HepG2 (cell line): ENCODE data around the gene GTF2I. TPM values are rescaled to one million over a fixed set of nuclear protein-coding genes. Genes with fewer than 3 reads are reported as not detected.

ENCODE experiments used
- BRCA1 ChIP-seq: sonication (generic); formaldehyde crosslinking; IDR thresholded peaks from 2 replicates; pipeline ENCODE4 v1.4.0; 2020; ENCODE audit warnings: missing genetic modification reagents
- GABPB1 ChIP-seq: IDR thresholded peaks from 2 replicates; pipeline ENCODE4 v1.6.1; 2016; ENCODE audit warnings: mild to moderate bottlenecking, missing genetic modification reagents, moderate library complexity, missing compliant biosample characterization
- HNRNPLL ChIP-seq: fragments of 200-400 bp; formaldehyde crosslinking; IDR thresholded peaks from 2 replicates; pipeline ENCODE4 v1.6.1; 2017; ENCODE audit warnings: mild to moderate bottlenecking, low read depth, low read length; ENCODE audit not compliant: poor library complexity, severe bottlenecking
- JUNB ChIP-seq: sonication (generic); formaldehyde crosslinking; IDR thresholded peaks from 2 replicates; pipeline ENCODE4 v1.8.0; 2022; ENCODE audit warnings: missing genetic modification reagents, mild to moderate bottlenecking, borderline replicate concordance
- KAT8 ChIP-seq: IDR thresholded peaks from 2 replicates; pipeline ENCODE4 v1.6.1; 2016; ENCODE audit warnings: missing genetic modification reagents, missing compliant biosample characterization
- MIXL1 ChIP-seq: IDR thresholded peaks from 2 replicates; pipeline ENCODE4 v1.6.1; 2016
- REL ChIP-seq: sonication (generic); formaldehyde crosslinking; conservative IDR thresholded peaks from 2 replicates; pipeline ENCODE4 v1.8.0; 2022; ENCODE audit warnings: mild to moderate bottlenecking, missing genetic modification reagents, moderate library complexity
- SAP130 ChIP-seq: IDR thresholded peaks from 2 replicates; pipeline ENCODE4 v1.6.1; 2016; ENCODE audit warnings: low read depth
- SIN3B ChIP-seq: fragments of 150-350 bp; IDR thresholded peaks from 2 replicates; pipeline ENCODE4 v1.6.1; 2014; ENCODE audit warnings: low read length
- SIX1 ChIP-seq: sonication (generic); formaldehyde crosslinking; IDR thresholded peaks from 2 replicates; pipeline ENCODE4 v1.4.0; 2020; ENCODE audit warnings: missing genetic modification reagents, borderline replicate concordance
- SOX13 ChIP-seq, 3 experiments: fragments of 450-650 bp in 1 of 3; sonication (generic) in 1 of 3; formaldehyde crosslinking in 1 of 3; IDR thresholded peaks in 2 of 3; conservative IDR thresholded peaks in 1 of 3; 2 replicates each; pipeline versions ENCODE4 v1.5.0 to v1.6.1; 2016 to 2020; ENCODE audit warnings: antibody characterized with exemption in 1 of 3, mild to moderate bottlenecking in 1 of 3, missing compliant biosample characterization in 1 of 3, missing genetic modification reagents in 1 of 3, moderate library complexity in 1 of 3
- SRY ChIP-seq: sonication (generic); formaldehyde crosslinking; IDR thresholded peaks from 2 replicates; pipeline ENCODE4 v1.8.0; 2022; ENCODE audit warnings: mild to moderate bottlenecking, missing genetic modification reagents
- ZBTB42 ChIP-seq: sonication (generic); formaldehyde crosslinking; IDR thresholded peaks from 2 replicates; pipeline ENCODE4 v1.5.0; 2020; ENCODE audit warnings: mild to moderate bottlenecking, missing genetic modification reagents
- ZFX ChIP-seq: sonication (generic); formaldehyde crosslinking; IDR thresholded peaks from 2 replicates; pipeline ENCODE4 v1.4.0; 2020; ENCODE audit warnings: mild to moderate bottlenecking, low read depth, missing genetic modification reagents, moderate library complexity
- ZKSCAN5 ChIP-seq: sonication (generic); formaldehyde crosslinking; IDR thresholded peaks from 2 replicates; pipeline ENCODE4 v1.5.1; 2020; ENCODE audit warnings: mild to moderate bottlenecking, missing genetic modification reagents
- ZNF33B ChIP-seq: sonication (generic); formaldehyde crosslinking; IDR thresholded peaks from 2 replicates; pipeline ENCODE4 v1.5.1; 2020; ENCODE audit warnings: mild to moderate bottlenecking, missing genetic modification reagents
- ZNF343 ChIP-seq: sonication (generic); formaldehyde crosslinking; IDR thresholded peaks from 2 replicates; pipeline ENCODE4 v1.4.0; 2020; ENCODE audit warnings: mild to moderate bottlenecking, missing genetic modification reagents
- ZNF441 ChIP-seq: sonication (generic); formaldehyde crosslinking; IDR thresholded peaks from 2 replicates; pipeline ENCODE4 v1.7.0; 2021; ENCODE audit warnings: missing genetic modification reagents, borderline replicate concordance
- ZNF629 ChIP-seq: sonication (generic); formaldehyde crosslinking; conservative IDR thresholded peaks from 2 replicates; pipeline ENCODE4 v1.5.0; 2020; ENCODE audit warnings: missing genetic modification reagents
- polyA plus RNA-seq, 8 experiments: library from polyadenylated mRNA; depleted of rRNA in 3 of 8; stranded (reverse) in 7 of 8; unstranded in 1 of 8; fragments of >200 nt; fragmentation: Illumina TruSeq in 4 of 8; extraction: Trizol in 4 of 8; gene quantifications; 2 replicates each; pipeline versions ENCODE4 v1.2.1 to v1.2.3, GENCODE V29; 2011 to 2016; ENCODE audit warnings: low read depth in 4 of 8, missing spikeins in 1 of 8, mixed read lengths in 1 of 8; ENCODE audit not compliant: insufficient read depth in 1 of 8
- total RNA-seq, 5 experiments: library from RNA; depleted of rRNA; stranded (reverse); fragments of >200 nt; fragmentation: Illumina TruSeq; extraction: Trizol; gene quantifications; 2 replicates each; pipeline ENCODE4 v1.2.3, GENCODE V29; 2016; ENCODE audit warnings: low read depth in 1 of 5
- TF ChIP-seq, protein P1 (sequence below): sonication (generic); formaldehyde crosslinking; IDR thresholded peaks from 2 replicates; pipeline ENCODE4 v1.8.0; 2022; ENCODE audit warnings: low read depth, missing genetic modification reagents
- TF ChIP-seq, protein P2 (sequence below): sonication (generic); formaldehyde crosslinking; IDR thresholded peaks from 2 replicates; pipeline ENCODE4 v1.5.0; 2020; ENCODE audit warnings: mild to moderate bottlenecking, low read depth, missing genetic modification reagents, borderline replicate concordance
- TF ChIP-seq, protein P3 (sequence below): sonication (generic); formaldehyde crosslinking; IDR thresholded peaks from 2 replicates; pipeline ENCODE4 v1.4.0; 2020; ENCODE audit warnings: mild to moderate bottlenecking, low read depth, missing genetic modification reagents
- TF ChIP-seq, protein P4 (sequence below): sonication (generic); formaldehyde crosslinking; IDR thresholded peaks from 2 replicates; pipeline ENCODE4 v1.9.0; 2022; ENCODE audit warnings: low read depth, missing genetic modification reagents
- TF ChIP-seq, protein P5 (sequence below): sonication (generic); formaldehyde crosslinking; IDR thresholded peaks from 2 replicates; pipeline ENCODE4 v1.5.0; 2020; ENCODE audit warnings: missing genetic modification reagents

The GTF2I gene
- total and polyA plus RNA-seq, 2 of the 13 experiments (the other 11 are each of a cell fraction or from before 2014, with no cell fraction given), result 74.6 to 125 TPM

DNA sequence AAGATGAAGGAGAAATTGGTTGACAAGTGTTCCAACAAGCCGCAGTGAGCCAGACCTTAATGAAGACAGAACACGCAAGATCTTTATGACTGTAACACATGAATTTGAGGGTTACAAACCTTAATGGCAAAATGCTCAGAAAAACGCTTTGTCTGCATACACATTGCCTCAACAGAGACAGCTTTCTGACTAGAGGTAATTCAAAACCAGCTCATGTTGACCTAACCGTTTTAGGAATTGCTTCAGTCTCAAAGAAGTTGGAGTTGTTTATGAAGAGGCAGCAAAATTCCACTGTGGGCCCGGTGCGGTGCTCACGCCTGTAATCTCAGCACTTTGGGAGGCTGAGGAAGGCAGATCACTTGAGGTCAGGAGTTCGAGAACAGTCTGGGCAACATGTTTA, 2.2 kb upstream of the GTF2I start (continued):
- TF ChIP-seq SAP130 (no peak), REL (no peak), SRY (CRISPR knock-in tag) (no peak), SOX13 (IDR thresholded peaks at IDR 0.05) (no peak), SOX13 (CRISPR knock-in tag; conservative IDR thresholded peaks at IDR 0.05 in 1 of 2, IDR thresholded peaks at IDR 0.05 in 1 of 2) (peak in 1 of 2 experiments; percentile 29; a peak in 1 of 4 replicates), ZNF343 (CRISPR knock-in tag) (0 out of 2 replicates have a peak, but pooled peaks have one; percentile 80), ZKSCAN5 (CRISPR knock-in tag) (no peak), GABPB1 (CRISPR knock-in tag) (no peak), MIXL1 (CRISPR knock-in tag) (no peak), KAT8 (CRISPR knock-in tag) (no peak), SIX1 (CRISPR knock-in tag) (peak; percentile 84; the same call in 1 of the 2 replicates), ZBTB42 (CRISPR knock-in tag) (no peak), ZFX (CRISPR knock-in tag) (0 out of 2 replicates have a peak, but pooled peaks have one; percentile 31), HNRNPLL (no peak), ZNF441 (no peak), BRCA1 (CRISPR knock-in tag) (no peak), JUNB (CRISPR knock-in tag) (no peak), ZNF629 (CRISPR knock-in tag) (no peak), ZNF33B (no peak), SIN3B (no peak)
- TF ChIP-seq, protein P1, sequence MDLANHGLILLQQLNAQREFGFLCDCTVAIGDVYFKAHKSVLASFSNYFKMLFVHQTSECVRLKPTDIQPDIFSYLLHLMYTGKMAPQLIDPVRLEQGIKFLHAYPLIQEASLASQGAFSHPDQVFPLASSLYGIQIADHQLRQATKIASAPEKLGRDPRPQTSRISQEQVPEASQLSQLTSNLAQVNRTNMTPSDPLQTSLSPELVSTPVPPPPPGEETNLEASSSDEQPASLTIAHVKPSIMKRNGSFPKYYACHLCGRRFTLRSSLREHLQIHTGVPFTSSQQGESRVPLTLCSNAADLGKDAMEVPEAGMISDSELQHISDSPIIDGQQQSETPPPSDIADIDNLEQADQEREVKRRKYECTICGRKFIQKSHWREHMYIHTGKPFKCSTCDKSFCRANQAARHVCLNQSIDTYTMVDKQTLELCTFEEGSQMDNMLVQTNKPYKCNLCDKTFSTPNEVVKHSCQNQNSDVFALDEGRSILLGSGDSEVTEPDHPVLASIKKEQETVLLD (CRISPR knock-in tag), result no peak
- TF ChIP-seq, protein P2, sequence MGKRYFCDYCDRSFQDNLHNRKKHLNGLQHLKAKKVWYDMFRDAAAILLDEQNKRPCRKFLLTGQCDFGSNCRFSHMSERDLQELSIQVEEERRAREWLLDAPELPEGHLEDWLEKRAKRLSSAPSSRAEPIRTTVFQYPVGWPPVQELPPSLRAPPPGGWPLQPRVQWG (CRISPR knock-in tag), result no peak
- TF ChIP-seq, protein P3, sequence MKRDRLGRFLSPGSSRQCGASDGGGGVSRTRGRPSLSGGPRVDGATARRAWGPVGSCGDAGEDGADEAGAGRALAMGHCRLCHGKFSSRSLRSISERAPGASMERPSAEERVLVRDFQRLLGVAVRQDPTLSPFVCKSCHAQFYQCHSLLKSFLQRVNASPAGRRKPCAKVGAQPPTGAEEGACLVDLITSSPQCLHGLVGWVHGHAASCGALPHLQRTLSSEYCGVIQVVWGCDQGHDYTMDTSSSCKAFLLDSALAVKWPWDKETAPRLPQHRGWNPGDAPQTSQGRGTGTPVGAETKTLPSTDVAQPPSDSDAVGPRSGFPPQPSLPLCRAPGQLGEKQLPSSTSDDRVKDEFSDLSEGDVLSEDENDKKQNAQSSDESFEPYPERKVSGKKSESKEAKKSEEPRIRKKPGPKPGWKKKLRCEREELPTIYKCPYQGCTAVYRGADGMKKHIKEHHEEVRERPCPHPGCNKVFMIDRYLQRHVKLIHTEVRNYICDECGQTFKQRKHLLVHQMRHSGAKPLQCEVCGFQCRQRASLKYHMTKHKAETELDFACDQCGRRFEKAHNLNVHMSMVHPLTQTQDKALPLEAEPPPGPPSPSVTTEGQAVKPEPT, result no peak
- TF ChIP-seq, protein P4, sequence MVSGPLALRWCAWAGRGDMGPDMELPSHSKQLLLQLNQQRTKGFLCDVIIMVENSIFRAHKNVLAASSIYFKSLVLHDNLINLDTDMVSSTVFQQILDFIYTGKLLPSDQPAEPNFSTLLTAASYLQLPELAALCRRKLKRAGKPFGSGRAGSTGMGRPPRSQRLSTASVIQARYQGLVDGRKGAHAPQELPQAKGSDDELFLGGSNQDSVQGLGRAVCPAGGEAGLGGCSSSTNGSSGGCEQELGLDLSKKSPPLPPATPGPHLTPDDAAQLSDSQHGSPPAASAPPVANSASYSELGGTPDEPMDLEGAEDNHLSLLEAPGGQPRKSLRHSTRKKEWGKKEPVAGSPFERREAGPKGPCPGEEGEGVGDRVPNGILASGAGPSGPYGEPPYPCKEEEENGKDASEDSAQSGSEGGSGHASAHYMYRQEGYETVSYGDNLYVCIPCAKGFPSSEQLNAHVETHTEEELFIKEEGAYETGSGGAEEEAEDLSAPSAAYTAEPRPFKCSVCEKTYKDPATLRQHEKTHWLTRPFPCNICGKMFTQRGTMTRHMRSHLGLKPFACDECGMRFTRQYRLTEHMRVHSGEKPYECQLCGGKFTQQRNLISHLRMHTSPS, result no peak
- TF ChIP-seq, protein P5, sequence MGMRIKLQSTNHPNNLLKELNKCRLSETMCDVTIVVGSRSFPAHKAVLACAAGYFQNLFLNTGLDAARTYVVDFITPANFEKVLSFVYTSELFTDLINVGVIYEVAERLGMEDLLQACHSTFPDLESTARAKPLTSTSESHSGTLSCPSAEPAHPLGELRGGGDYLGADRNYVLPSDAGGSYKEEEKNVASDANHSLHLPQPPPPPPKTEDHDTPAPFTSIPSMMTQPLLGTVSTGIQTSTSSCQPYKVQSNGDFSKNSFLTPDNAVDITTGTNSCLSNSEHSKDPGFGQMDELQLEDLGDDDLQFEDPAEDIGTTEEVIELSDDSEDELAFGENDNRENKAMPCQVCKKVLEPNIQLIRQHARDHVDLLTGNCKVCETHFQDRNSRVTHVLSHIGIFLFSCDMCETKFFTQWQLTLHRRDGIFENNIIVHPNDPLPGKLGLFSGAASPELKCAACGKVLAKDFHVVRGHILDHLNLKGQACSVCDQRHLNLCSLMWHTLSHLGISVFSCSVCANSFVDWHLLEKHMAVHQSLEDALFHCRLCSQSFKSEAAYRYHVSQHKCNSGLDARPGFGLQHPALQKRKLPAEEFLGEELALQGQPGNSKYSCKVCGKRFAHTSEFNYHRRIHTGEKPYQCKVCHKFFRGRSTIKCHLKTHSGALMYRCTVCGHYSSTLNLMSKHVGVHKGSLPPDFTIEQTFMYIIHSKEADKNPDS (CRISPR knock-in tag), result no peak
